HAP-1 (cell line): ENCODE measurements around the gene RAB11FIP5.

Experiments used
- DNase-seq, 2 experiments: peaks; one replicate each; pipeline ENCODE4 v3.0.0-alpha.2; 2016 to 2020; ENCODE audit warnings: low spot score in 2 of 2
- H3K27me3 ChIP-seq: fragments of 250-450 bp; sonication (Bioruptor Pico); 2 replicates; pipeline ENCODE4 v1.5.1; 2020; ENCODE audit warnings: low read depth, mild to moderate bottlenecking, moderate library complexity
- H3K36me3 ChIP-seq: fragments of 250-450 bp; sonication (Bioruptor Pico); replicated peaks from 2 replicates; pipeline ENCODE4 v1.5.1; 2020; ENCODE audit warnings: mild to moderate bottlenecking
- H3K4me1 ChIP-seq: fragments of 250-450 bp; sonication (Bioruptor Pico); 2 replicates; pipeline ENCODE4 v1.5.1; 2020; ENCODE audit warnings: mild to moderate bottlenecking
- H3K4me3 ChIP-seq: fragments of 250-450 bp; sonication (Bioruptor Pico); 2 replicates; pipeline ENCODE4 v1.5.1; 2020; ENCODE audit warnings: mild to moderate bottlenecking, moderate library complexity
- H3K9me3 ChIP-seq: fragments of 250-450 bp; sonication (Bioruptor Pico); 2 replicates; pipeline ENCODE4 v1.5.1; 2020; ENCODE audit warnings: mild to moderate bottlenecking, moderate library complexity
- in situ Hi-C: fragments of 300-500 bp; cut with MboI; formaldehyde crosslinking; loops from 3 replicates; pipeline ENCODE4 v1.14.3; 2020; ENCODE audit warnings: low sequenced_read_pairs, inconsistent platforms, mixed read lengths

The RAB11FIP5 gene, protein sequence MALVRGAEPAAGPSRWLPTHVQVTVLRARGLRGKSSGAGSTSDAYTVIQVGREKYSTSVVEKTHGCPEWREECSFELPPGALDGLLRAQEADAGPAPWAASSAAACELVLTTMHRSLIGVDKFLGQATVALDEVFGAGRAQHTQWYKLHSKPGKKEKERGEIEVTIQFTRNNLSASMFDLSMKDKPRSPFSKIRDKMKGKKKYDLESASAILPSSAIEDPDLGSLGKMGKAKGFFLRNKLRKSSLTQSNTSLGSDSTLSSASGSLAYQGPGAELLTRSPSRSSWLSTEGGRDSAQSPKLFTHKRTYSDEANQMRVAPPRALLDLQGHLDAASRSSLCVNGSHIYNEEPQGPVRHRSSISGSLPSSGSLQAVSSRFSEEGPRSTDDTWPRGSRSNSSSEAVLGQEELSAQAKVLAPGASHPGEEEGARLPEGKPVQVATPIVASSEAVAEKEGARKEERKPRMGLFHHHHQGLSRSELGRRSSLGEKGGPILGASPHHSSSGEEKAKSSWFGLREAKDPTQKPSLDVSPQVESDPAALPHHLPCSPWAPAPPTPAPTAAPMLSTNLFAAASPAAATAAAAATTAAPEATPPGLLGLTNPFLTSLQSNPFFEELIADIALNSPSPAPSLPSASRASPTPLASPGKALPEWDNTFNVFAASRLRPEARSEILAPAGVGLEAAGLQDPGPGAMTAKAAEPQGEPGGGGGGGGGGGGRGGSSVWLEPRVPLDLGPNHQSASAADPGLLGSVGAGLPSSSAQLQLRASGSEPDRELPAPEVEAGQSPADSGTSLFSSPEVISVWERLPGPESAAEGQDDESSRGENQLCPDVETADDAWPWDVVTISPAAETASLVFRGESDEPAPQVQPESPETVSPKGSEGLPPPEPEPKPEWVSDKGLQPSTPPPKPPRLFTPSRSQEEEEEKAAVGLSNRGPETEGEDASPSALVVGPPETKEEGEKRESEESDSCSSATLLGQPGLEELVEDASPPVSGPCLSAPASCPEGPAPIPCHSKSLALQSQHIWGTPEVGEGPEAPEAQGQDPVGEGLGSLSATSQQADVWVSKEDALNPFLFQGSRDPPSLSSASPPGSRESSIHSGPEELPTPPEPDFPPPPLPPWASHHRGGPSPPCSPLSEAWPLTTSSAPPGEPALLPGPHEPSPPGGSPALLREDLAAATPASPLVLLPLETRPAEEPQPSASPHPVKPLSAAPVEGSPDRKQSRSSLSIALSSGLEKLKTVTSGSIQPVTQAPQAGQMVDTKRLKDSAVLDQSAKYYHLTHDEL (N-terminal part only)

DNA sequence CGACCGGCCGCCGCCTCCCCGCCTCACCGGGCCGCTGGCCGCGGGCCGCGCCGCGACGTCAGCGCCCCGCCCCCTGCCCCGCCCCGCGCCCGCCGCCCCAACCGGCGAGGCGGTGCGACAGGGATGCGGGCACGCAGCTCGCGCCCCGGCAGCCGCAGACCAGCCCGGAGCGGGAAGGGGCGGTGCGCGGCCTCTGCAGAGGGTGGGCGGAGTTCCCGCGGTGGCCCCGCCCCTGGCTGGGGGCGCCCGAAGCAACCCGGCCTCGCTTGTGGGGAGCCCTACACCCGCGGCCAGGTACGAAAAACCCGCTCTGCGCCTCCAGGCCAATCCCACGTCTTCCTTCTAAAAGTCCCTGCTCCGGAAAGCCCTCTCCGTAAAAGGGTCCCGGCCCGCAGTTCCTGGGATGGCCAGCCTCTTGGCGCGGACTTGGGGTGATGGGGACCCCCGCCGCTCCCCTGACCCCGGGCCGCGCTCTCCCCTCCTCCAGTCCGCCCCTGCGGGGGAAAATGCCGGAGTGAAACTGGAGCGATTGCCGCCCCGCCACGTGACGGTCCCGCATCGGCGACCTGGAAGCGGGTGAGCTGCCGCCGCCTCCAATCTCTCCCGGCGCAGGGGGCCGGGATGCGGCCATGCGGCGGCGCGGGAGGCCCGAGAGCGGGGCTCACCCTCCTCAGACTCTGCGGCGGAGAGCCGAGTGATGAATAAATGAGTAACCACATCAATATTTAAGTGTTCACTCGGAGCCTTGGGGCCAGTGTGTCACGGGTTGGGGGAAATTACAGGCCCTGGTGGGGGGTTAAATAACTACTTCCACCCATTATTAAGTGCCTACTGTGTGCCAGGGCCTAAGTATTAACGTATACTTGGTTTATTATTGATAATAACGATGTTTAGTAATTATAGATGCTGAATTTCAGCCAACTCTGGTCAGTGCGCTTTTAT is at the start of gene RAB11FIP5:
Gene RAB11FIP5 (minus strand): TSS at position 36 of the 942 bp plus-strand sequence. CDS start 171 bp downstream, outside the sequence.
- H3K27me3 ChIP-seq: no peaks in the 10 kb centered on the region
- peak within 1 kb of the TSS; percentile 82 for H3K4me3 ChIP-seq
- peaks cover 12% of the 10 kb centered on the region for H3K4me1 ChIP-seq
- no peaks in the 10 kb centered on the region for H3K36me3 ChIP-seq
- H3K9me3 ChIP-seq: peaks cover 5% of the 10 kb centered on the region
- in situ Hi-C loops: no loop called here
- DNase-seq: peak; percentile 73 to 86

DNA sequence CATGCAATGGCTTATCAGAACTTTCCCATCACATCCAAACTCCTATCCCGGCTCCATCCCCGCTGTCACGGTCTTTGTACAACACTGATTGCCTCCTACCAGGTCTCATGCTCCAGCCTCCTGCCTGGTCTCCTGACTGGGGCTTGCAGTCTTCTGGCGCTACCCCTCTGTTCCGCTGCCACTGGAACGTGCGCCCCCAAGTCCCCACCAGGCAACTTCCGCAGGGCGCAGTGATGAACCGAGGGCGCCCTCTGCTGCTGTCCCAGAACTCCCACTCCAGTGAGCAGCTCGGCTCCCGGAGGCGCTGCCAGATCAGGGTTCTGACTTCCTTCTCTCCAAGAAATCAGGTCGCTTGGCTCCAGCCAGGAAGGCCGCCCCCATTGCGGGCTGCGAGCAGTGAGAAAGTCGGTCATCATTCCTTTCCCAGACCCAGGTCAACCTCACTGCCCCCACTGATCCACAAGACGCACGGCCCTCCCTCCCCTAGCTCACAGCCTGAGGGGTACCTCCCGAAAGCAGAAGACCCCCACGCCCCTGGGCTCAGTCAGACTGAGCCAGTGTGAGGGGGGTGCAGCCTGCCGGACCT is 43.9 kb upstream of the RAB11FIP5 start:
- in situ Hi-C loops: no loop called here
- no peak overlapping the region for H3K4me3 ChIP-seq
- no peaks in the 10 kb centered on the region for H3K4me1 ChIP-seq
- DNase-seq: peak; percentile 33 to 75
- no peaks in the 10 kb centered on the region for H3K9me3 ChIP-seq
- no peaks in the 10 kb centered on the region for H3K36me3 ChIP-seq
- 0 out of 2 replicates have a peak, but pooled peaks cover 3% of the 10 kb centered on the region for H3K27me3 ChIP-seq

- Histone ChIP-seq H3K27me3 (no peaks in the 10 kb centered on the region), H3K4me3 (no peak overlapping the region), H3K4me1 (no peaks in the 10 kb centered on the region), H3K9me3 (no peaks in the 10 kb centered on the region), H3K36me3 (no peaks in the 10 kb centered on the region)
- in situ Hi-C loops: no loop called here
- DNase-seq: no peak
Observed at GRCh38 chr2:73142937-73143336, 30.2 kb upstream of the RAB11FIP5 start.

- in situ Hi-C loops: no loop called here
- no peaks in the 10 kb centered on the region for H3K9me3 ChIP-seq
Observed at GRCh38 chr2:73141896-73142295, 29.1 kb upstream of the RAB11FIP5 start.

GRCh38 chr2:73135236-73135635 is 22.5 kb upstream of the RAB11FIP5 start:
- DNase-seq: no peak
- Histone ChIP-seq H3K36me3 (no peaks in the 10 kb centered on the region), H3K4me1 (no peaks in the 10 kb centered on the region), H3K9me3 (no peaks in the 10 kb centered on the region), H3K4me3 (no peak overlapping the region), H3K27me3 (peaks cover 5% of the 10 kb centered on the region; the same call in 1 of the 2 replicates)
- in situ Hi-C loops: no loop called here

More at GRCh38 chr2:73141896-73142295, 29.1 kb upstream of the RAB11FIP5 start:
- Histone ChIP-seq H3K36me3 (no peaks in the 10 kb centered on the region), H3K27me3 (no peaks in the 10 kb centered on the region), H3K4me3 (no peak overlapping the region), H3K4me1 (no peaks in the 10 kb centered on the region)
- no peak for DNase-seq

DNA sequence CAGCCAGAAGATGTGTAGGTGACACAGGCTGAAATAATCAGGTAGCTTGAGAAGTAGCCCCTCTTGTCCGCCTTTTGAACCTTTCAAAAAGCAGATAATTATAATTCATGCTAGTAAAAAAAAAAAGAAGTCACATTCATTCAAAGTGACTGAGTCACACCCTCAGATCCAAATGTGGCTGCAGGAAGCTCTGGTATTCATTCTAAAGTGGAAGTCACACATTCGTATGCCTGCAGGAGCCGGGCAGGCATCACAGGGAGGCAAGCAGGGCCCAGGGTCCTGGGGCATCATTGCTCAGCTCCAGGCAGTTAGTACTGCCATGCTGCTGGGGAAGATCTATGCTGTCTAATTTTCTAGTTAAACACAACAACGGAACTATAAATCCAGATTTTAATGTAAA is 21.7 kb upstream of the RAB11FIP5 start:
- DNase-seq: no peak
- H3K27me3 ChIP-seq: peaks cover 5% of the 10 kb centered on the region
- in situ Hi-C loops: no loop called here
- H3K36me3 ChIP-seq: no peaks in the 10 kb centered on the region
- H3K9me3 ChIP-seq: no peaks in the 10 kb centered on the region
- H3K4me1 ChIP-seq: no peaks in the 10 kb centered on the region
- no peak overlapping the region for H3K4me3 ChIP-seq

GRCh38 chr2:73133566-73134197 is 20.9 kb upstream of the RAB11FIP5 start:
- peaks cover 5% of the 10 kb centered on the region for H3K27me3 ChIP-seq
- in situ Hi-C loops: no loop called here
- DNase-seq: no peak

GRCh38 chr2:73131807-73132206 is 19.1 kb upstream of the RAB11FIP5 start:
- H3K4me1 ChIP-seq: no peaks in the 10 kb centered on the region
- in situ Hi-C loops: no loop called here
- peaks cover 5% of the 10 kb centered on the region for H3K27me3 ChIP-seq
- DNase-seq: no peak
- H3K36me3 ChIP-seq: no peaks in the 10 kb centered on the region
- no peaks in the 10 kb centered on the region for H3K9me3 ChIP-seq
- H3K4me3 ChIP-seq: no peak overlapping the region

More at GRCh38 chr2:73133566-73134197, 20.9 kb upstream of the RAB11FIP5 start:
- Histone ChIP-seq H3K9me3 (no peaks in the 10 kb centered on the region), H3K36me3 (no peaks in the 10 kb centered on the region), H3K4me3 (no peak overlapping the region), H3K4me1 (no peaks in the 10 kb centered on the region)

GRCh38 chr2:73130790-73131189 is 18.0 kb upstream of the RAB11FIP5 start:
- no peaks in the 10 kb centered on the region for H3K36me3 ChIP-seq
- H3K9me3 ChIP-seq: no peaks in the 10 kb centered on the region
- peaks cover 5% of the 10 kb centered on the region for H3K27me3 ChIP-seq
- no peak overlapping the region for H3K4me3 ChIP-seq
- DNase-seq: no peak
- no peaks in the 10 kb centered on the region for H3K4me1 ChIP-seq
- in situ Hi-C loops: no loop called here

GRCh38 chr2:73128841-73129535 is 16.2 kb upstream of the RAB11FIP5 start:
- no peaks in the 10 kb centered on the region for H3K36me3 ChIP-seq
- H3K4me1 ChIP-seq: no peaks in the 10 kb centered on the region
- no peaks in the 10 kb centered on the region for H3K9me3 ChIP-seq
- H3K27me3 ChIP-seq: peaks cover 5% of the 10 kb centered on the region
- no peak overlapping the region for H3K4me3 ChIP-seq
- in situ Hi-C loops: no loop called here
- no peak for DNase-seq

- in situ Hi-C loops: no loop called here
- Histone ChIP-seq H3K4me3 (no peak overlapping the region), H3K4me1 (peaks cover 6% of the 10 kb centered on the region), H3K9me3 (no peaks in the 10 kb centered on the region), H3K36me3 (no peaks in the 10 kb centered on the region), H3K27me3 (no peaks in the 10 kb centered on the region)
- DNase-seq: peak in 1 of 2 experiments; percentile 38
Observed at GRCh38 chr2:73122536-73122935, 9.8 kb upstream of the RAB11FIP5 start.
